IMR-90 (cell line): Measurements from ENCODE around the gene LAMC2. TPM values are rescaled to one million over a fixed set of nuclear protein-coding genes. Genes with fewer than 3 reads are reported as not detected.

Experiments
- ATAC-seq: fragments of 200-7000 bp; cut with Tn5 transposase; 2 replicates; pipeline ENCODE4 v1.9.1; 2020; ENCODE audit warnings: low read depth, mild to moderate bottlenecking, moderate library complexity
- BruUV-seq: library from RNA; stranded (reverse); fragments of 400-500 nt; replicated peaks from 2 replicates; lab custom pipeline; 2021; lab: Mats Ljungman, UMichigan
- CTCF ChIA-PET: fragments of 300-600 bp; formaldehyde crosslinking; extraction: SDS; loops from one replicate; lab custom pipeline; 2021; ENCODE audit warnings: antibody characterized with exemption; lab: Yijun Ruan, JAX
- POLR2A ChIA-PET: fragments of 300-600 bp; sonication (Branson Sonifier 250); formaldehyde crosslinking; loops from one replicate; lab custom pipeline; 2022; ENCODE audit warnings: antibody characterized with exemption; ENCODE audit not compliant: unreplicated experiment; lab: Charles Lee
- DNase-seq: peaks from one replicate; pipeline ENCODE4 v3.0.0; 2013
- H2AFZ ChIP-seq: replicated peaks from 2 replicates; pipeline ENCODE3; 2013; ENCODE audit warnings: low read length, mild to moderate bottlenecking; ENCODE audit not compliant: poor library complexity
- H2AK5ac ChIP-seq: 2 replicates; pipeline ENCODE4 v1.6.1; 2013; ENCODE audit warnings: low read depth, low read length, inconsistent platforms
- H2AK9ac ChIP-seq: replicated peaks from 2 replicates; pipeline ENCODE3; 2013; ENCODE audit warnings: mild to moderate bottlenecking, low read depth, low read length, moderate library complexity; ENCODE audit not compliant: poor library complexity
- H2BK120ac ChIP-seq: 2 replicates; pipeline ENCODE4 v1.6.1; 2013; ENCODE audit warnings: low read depth, low read length, inconsistent platforms
- H2BK15ac ChIP-seq: 3 replicates; pipeline ENCODE4 v1.6.1; 2013; ENCODE audit warnings: low read depth, low read length, inconsistent platforms
- H2BK20ac ChIP-seq: 2 replicates; pipeline ENCODE4 v1.6.1; 2013; ENCODE audit warnings: low read depth, mild to moderate bottlenecking, inconsistent platforms, low read length, moderate library complexity
- H2BK5ac ChIP-seq: 2 replicates; pipeline ENCODE4 v1.6.1; 2013; ENCODE audit warnings: mild to moderate bottlenecking, low read depth, low read length, inconsistent platforms; ENCODE audit not compliant: poor library complexity, severe bottlenecking
- H3K14ac ChIP-seq: replicated peaks from 2 replicates; pipeline ENCODE4 v1.6.1; 2013; ENCODE audit warnings: low read depth, low read length, inconsistent platforms
- H3K18ac ChIP-seq: 2 replicates; pipeline ENCODE4 v1.6.1; 2013; ENCODE audit warnings: low read depth, low read length, control low read depth
- H3K23ac ChIP-seq: 2 replicates; pipeline ENCODE4 v1.6.1; 2013; ENCODE audit warnings: low read depth, low read length, inconsistent platforms
- H3K27ac ChIP-seq: 2 replicates; pipeline ENCODE4 v1.5.1; 2013; ENCODE audit warnings: mild to moderate bottlenecking, control low read depth, low read length; ENCODE audit not compliant: insufficient read depth
- H3K27me3 ChIP-seq: 2 replicates; pipeline ENCODE4 v1.6.1; 2013; ENCODE audit warnings: low read length; ENCODE audit not compliant: control insufficient read depth, insufficient read depth
- H3K36me3 ChIP-seq: 2 replicates; pipeline ENCODE4 v1.6.1; 2013; ENCODE audit warnings: low read length, mixed read lengths; ENCODE audit not compliant: control insufficient read depth, insufficient read depth
- H3K4ac ChIP-seq: 2 replicates; pipeline ENCODE4 v1.6.1; 2013; ENCODE audit warnings: low read depth, low read length, inconsistent platforms
- H3K4me1 ChIP-seq: 2 replicates; pipeline ENCODE4 v1.6.1; 2013; ENCODE audit warnings: low read length, mixed read lengths; ENCODE audit not compliant: control insufficient read depth, insufficient read depth
- H3K4me2 ChIP-seq: 2 replicates; pipeline ENCODE4 v1.6.1; 2013; ENCODE audit warnings: low read depth, mild to moderate bottlenecking, control low read depth, low read length, moderate library complexity
- H3K4me3 ChIP-seq: 2 replicates; pipeline ENCODE4 v1.5.1; 2013; ENCODE audit warnings: low read depth, mild to moderate bottlenecking, control low read depth, low read length, moderate library complexity; ENCODE audit not compliant: insufficient read depth
- H3K56ac ChIP-seq: 2 replicates; pipeline ENCODE4 v1.6.1; 2013; ENCODE audit warnings: low read length, inconsistent platforms; ENCODE audit not compliant: insufficient read depth; ENCODE audit errors: extremely low read depth
- H3K79me1 ChIP-seq, 2 experiments: 2 replicates each; pipeline ENCODE4 v1.6.1; 2013; ENCODE audit warnings: low read length in 2 of 2, inconsistent platforms in 1 of 2, low read depth in 1 of 2
- H3K9ac ChIP-seq: 2 replicates; pipeline ENCODE4 v1.6.1; 2013; ENCODE audit warnings: low read depth, low read length, control low read depth
- H3K9me1 ChIP-seq: 2 replicates; pipeline ENCODE4 v1.6.1; 2013; ENCODE audit warnings: low read length, inconsistent platforms; ENCODE audit not compliant: insufficient read depth
- H3K9me3 ChIP-seq: 2 replicates; pipeline ENCODE4 v1.6.1; 2013; ENCODE audit warnings: low read length; ENCODE audit not compliant: control insufficient read depth, insufficient read depth
- H4K20me1 ChIP-seq: 2 replicates; pipeline ENCODE4 v1.6.1; 2013; ENCODE audit warnings: low read length, inconsistent platforms; ENCODE audit not compliant: insufficient read depth
- H4K5ac ChIP-seq: 2 replicates; pipeline ENCODE4 v1.6.1; 2013; ENCODE audit warnings: mild to moderate bottlenecking, low read depth, low read length, control low read depth
- H4K8ac ChIP-seq, 2 experiments: 2 replicates each; pipeline ENCODE4 v1.6.1; 2013; ENCODE audit warnings: low read depth in 2 of 2, low read length in 2 of 2, control low read depth in 1 of 2, inconsistent platforms in 1 of 2
- H4K91ac ChIP-seq: 2 replicates; pipeline ENCODE4 v1.6.1; 2013; ENCODE audit warnings: low read depth, low read length, inconsistent platforms; ENCODE audit not compliant: insufficient read depth
- CEBPB ChIP-seq: IDR thresholded peaks from 2 replicates; pipeline ENCODE4 v1.6.1; 2012; ENCODE audit warnings: low read depth, low read length, improper control_type of control experiment
- CHD1 ChIP-seq: IDR thresholded peaks from 2 replicates; pipeline ENCODE4 v1.6.1; 2012; ENCODE audit warnings: low read depth, low read length, improper control_type of control experiment
- NFE2L2 ChIP-seq: fragments of 150-350 bp; IDR thresholded peaks from 2 replicates; pipeline ENCODE4 v1.6.1; 2016; ENCODE audit warnings: low read depth, mild to moderate bottlenecking, low read length
- RAD21 ChIP-seq: IDR thresholded peaks from 2 replicates; pipeline ENCODE4 v1.6.1; 2012; ENCODE audit warnings: low read length, improper control_type of control experiment
- WGBS, 2 experiments: methylation state at CpG; one replicate each; pipeline versions ENCODE4 v1.1.5 to v1.1.7; 2013; ENCODE audit warnings: missing lambda C conversion rate in 2 of 2; ENCODE audit not compliant: insufficient read length in 1 of 2; ENCODE audit errors: extremely low coverage in 2 of 2; 5-methylcytosine and 5-hydroxymethylcytosine counted together
- dilution Hi-C: fragments of 300-500 bp; cut with HindIII; formaldehyde crosslinking; loops from one replicate; pipeline ENCODE4 v1.14.3; 2018; ENCODE audit warnings: low sequenced_read_pairs; ENCODE audit not compliant: unreplicated experiment
- in situ Hi-C: fragments of 300-500 bp; cut with MboI; formaldehyde crosslinking; loops from 3 replicates; pipeline ENCODE4 v1.14.3; 2019; ENCODE audit warnings: low sequenced_read_pairs, inconsistent platforms, mixed read lengths
- intact Hi-C: fragments of 100-400 bp; cut with micrococcal nuclease; formaldehyde crosslinking; loops from 2 replicates; pipeline ENCODE4 v1.10.0; 2022
- polyA plus RNA-seq, 3 experiments: library from polyadenylated mRNA; depleted of rRNA; stranded (reverse); fragments of >200 nt; gene quantifications; 2 replicates each; pipeline ENCODE4 v1.2.3, GENCODE V29; 2012; ENCODE audit warnings: low replicate concordance in 1 of 3
- total RNA-seq: library from RNA; depleted of rRNA; stranded (reverse); fragments of >200 nt; gene quantifications from 2 replicates; pipeline ENCODE4 v1.2.3, GENCODE V29; 2012

LAMC2 gene
- total and polyA plus RNA-seq, 2 of the 4 experiments (the other 2 are of a cell fraction): 2.3 to 2.8 TPM

DNA sequence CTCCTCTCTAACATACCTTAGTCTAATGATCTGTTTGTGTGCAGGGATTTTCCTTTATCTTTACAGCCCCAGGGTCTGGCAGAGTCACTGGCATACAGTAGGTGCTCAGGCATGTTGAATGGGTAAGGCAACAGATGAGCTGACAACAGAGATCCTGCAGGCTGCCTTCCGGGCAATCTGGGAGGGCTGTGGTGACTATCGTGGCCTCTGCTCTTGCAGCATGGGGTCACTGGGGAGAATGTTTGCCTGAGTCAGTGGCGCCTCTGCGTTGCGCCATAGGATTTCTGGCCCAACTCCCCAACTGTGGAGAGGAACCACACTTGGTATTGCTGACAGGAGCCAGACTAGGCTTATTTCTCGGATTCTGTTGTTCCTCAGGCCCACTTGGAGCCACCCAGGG lies 93.8 kb downstream of the LAMC2 start (continued):
- no peak for TF ChIP-seq CHD1

DNA sequence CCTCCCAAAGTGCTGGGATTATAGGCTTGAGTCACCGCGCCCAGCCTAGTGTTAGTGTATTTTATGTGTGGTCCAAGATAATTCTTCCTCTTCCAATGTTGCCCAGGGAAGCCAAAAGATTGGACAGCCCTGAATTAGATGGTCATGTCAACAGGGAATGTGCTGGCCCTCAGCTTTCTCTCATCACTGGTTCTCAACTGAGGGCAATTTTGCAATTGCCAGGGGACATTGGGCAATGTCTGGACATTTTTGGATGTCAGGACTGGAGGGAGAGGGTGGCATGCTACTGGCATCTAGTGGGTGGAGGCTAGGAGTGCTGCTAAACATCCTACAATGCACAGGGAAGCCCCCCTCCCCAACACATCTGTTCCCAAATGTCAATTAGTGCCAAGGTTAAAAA lies 95.0 kb downstream of the LAMC2 start:
- Histone ChIP-seq H3K27me3 (no peaks in the 10 kb centered on the region), H2BK120ac (peak overlapping the region; percentile 87), H2AK9ac (no peak overlapping the region), H3K4me1 (peaks cover 26% of the 10 kb centered on the region), H3K9ac (no peak overlapping the region), H3K4me2 (no peak overlapping the region), H4K20me1 (no peaks in the 10 kb centered on the region; the same call in 1 of the 2 replicates), H2BK5ac (peak overlapping the region; percentile 74), H2BK15ac (peak overlapping the region; percentile 6; the same call in 1 of the 3 replicates), H3K36me3 (no peaks in the 10 kb centered on the region), H3K4ac (peak overlapping the region; percentile 57), H3K79me1 (peaks cover 0 to 24% of the 10 kb centered on the region in 2 experiments; a peak in 2 of 4 replicates), H3K9me3 (no peaks in the 10 kb centered on the region), H3K18ac (peak overlapping the region; percentile 14; the same call in 1 of the 2 replicates), H4K91ac (peak overlapping the region; percentile 49), H2BK20ac (peak overlapping the region; percentile 66), H3K56ac (no peak overlapping the region), H3K23ac (peak overlapping the region; percentile 6; the same call in 1 of the 2 replicates), H3K27ac (peak overlapping the region; percentile 7; the same call in 1 of the 2 replicates), H4K5ac (0 out of 2 replicates have a peak overlapping the region, but pooled peaks have one; percentile 5), H2AFZ (peak overlapping the region; percentile 54), H3K9me1 (peaks cover 23% of the 10 kb centered on the region), H3K14ac (peak overlapping the region; percentile 54), H2AK5ac (peak overlapping the region; percentile 3; the same call in 1 of the 2 replicates), H4K8ac (peak overlapping the region in 1 of 2 experiments; percentile 84; a peak in 2 of 4 replicates), H3K4me3 (no peak overlapping the region)
- ATAC-seq (peak; percentile 8; the same call in 1 of the 2 replicates), DNase-seq (peak; percentile 49)
- dilution Hi-C loops (no loop called here), intact Hi-C loops (loop anchor here (1.0 to 5.0 kb wide), 7 partner anchors 37 to 406 kb away; partner anchors contain the start of gene SMG7), in situ Hi-C loops (loop anchor here (10.0 kb wide), 1 partner anchor 344 kb away; no protein-coding TSS in a partner anchor)
- BruUV-seq: no TSS peak
- ChIA-PET CTCF (interaction anchor here (0.6 to 2.7 kb wide), 7 partner anchors 38 to 320 kb away, joined by 3 to 20 read pairs (median 4); no protein-coding TSS in a partner anchor), POLR2A (no interaction called here)
- TF ChIP-seq RAD21 (peak; percentile 44), NFE2L2 (no peak), CEBPB (peak; percentile 96)
- WGBS, 2 experiments: no CpG with 5 or more reads among the region's 2 CpGs
